Stimulated activated CD4-positive, alpha-beta T cell treated with anti-CD3 and anti-CD28 coated beads, Interleukin-1b, Interleukin-23, amount 100 ng/mL, for 24 hours (primary cell): ENCODE measurements around the gene DCX.
"Not testable (repeated sequence)": the region's sequence is repeated elsewhere in the genome, so short reads cannot be mapped to it uniquely, and the experiment has no call there.

Source experiments
- DNase-seq, 4 experiments: peaks; one replicate each; pipeline ENCODE4 v3.0.0-alpha.2; 2020; ENCODE audit warnings: low read depth in 4 of 4, low spot score in 1 of 4

DCX gene

GRCh38 chrX:111375747-111376146 is 36.2 kb downstream of the DCX start:
- DNase-seq = no peak

- no peak for DNase-seq
Measured at GRCh38 chrX:111372086-111372485, 39.9 kb downstream of the DCX start.

GRCh38 chrX:111365770-111366325 is 46.1 kb downstream of the DCX start:
- no peak for DNase-seq

- no peak for DNase-seq
Measured at GRCh38 chrX:111363741-111364140, 48.3 kb downstream of the DCX start.

GRCh38 chrX:111361751-111362150 is 50.2 kb downstream of the DCX start:
- no peak for DNase-seq

- DNase-seq = no peak
Measured at GRCh38 chrX:111360839-111361238, 51.2 kb downstream of the DCX start.

- DNase-seq = no peak
Measured at GRCh38 chrX:111355523-111356115, 56.4 kb downstream of the DCX start.

GRCh38 chrX:111354496-111354895 is 57.5 kb downstream of the DCX start:
- DNase-seq = no peak

- no peak for DNase-seq
Measured at GRCh38 chrX:111353793-111354192, 58.2 kb downstream of the DCX start.

- DNase-seq = no peak
Measured at GRCh38 chrX:111352424-111352823, 59.6 kb downstream of the DCX start.

- no peak for DNase-seq
Measured at GRCh38 chrX:111349934-111350333, 62.1 kb downstream of the DCX start.

- no peak for DNase-seq
Measured at GRCh38 chrX:111349101-111349500, 62.9 kb downstream of the DCX start.

GRCh38 chrX:111348429-111348828 is 63.6 kb downstream of the DCX start:
- no peak for DNase-seq

- DNase-seq = not testable (repeated sequence)
Measured at GRCh38 chrX:111346150-111346549, 65.8 kb downstream of the DCX start.

- no peak for DNase-seq
Measured at GRCh38 chrX:111340054-111340453, 71.9 kb downstream of the DCX start.

GRCh38 chrX:111339212-111339611 is 72.8 kb downstream of the DCX start:
- no peak for DNase-seq

GRCh38 chrX:111338095-111338698 is 73.8 kb downstream of the DCX start:
- DNase-seq = no peak

GRCh38 chrX:111337067-111337637 is 74.8 kb downstream of the DCX start:
- no peak for DNase-seq

GRCh38 chrX:111336141-111336540 is 75.9 kb downstream of the DCX start:
- DNase-seq = no peak

- DNase-seq = no peak
Measured at GRCh38 chrX:111329370-111329769, 82.6 kb downstream of the DCX start.

- no peak for DNase-seq
Measured at GRCh38 chrX:111328858-111329257, 83.1 kb downstream of the DCX start.

- DNase-seq = no peak
Measured at GRCh38 chrX:111322231-111322855, 89.6 kb downstream of the DCX start.
